Smooth muscle cell (in vitro differentiated cells): Measurements from ENCODE around the gene TRAM2. TPM values are rescaled to one million over a fixed set of nuclear protein-coding genes. Genes with fewer than 3 reads are reported as not detected.

ENCODE experiments used
- DNase-seq: peaks from one replicate; lab custom pipeline; 2025; ENCODE audit not compliant: unreplicated experiment; lab: John Stamatoyannopoulos, UW
- H2AFZ ChIP-seq: fragments of 200-600 bp; sonication (generic); 2 replicates; pipeline ENCODE4 v1.6.0; 2016; ENCODE audit warnings: antibody characterized with exemption, low read depth, mild to moderate bottlenecking
- H3F3A ChIP-seq: fragments of 200-600 bp; sonication (generic); 2 replicates; pipeline ENCODE4 v1.6.0; 2017; ENCODE audit warnings: antibody characterized with exemption, low read depth
- H3K27ac ChIP-seq: fragments of 200-600 bp; sonication (generic); 2 replicates; pipeline ENCODE4 v1.5.1; 2016; ENCODE audit warnings: low read depth, mild to moderate bottlenecking
- H3K27me3 ChIP-seq: fragments of 200-600 bp; sonication (generic); 2 replicates; pipeline ENCODE4 v1.6.1; 2016; ENCODE audit warnings: low read depth, mild to moderate bottlenecking
- H3K36me3 ChIP-seq: fragments of 200-600 bp; sonication (generic); 2 replicates; pipeline ENCODE4 v1.5.1; 2016; ENCODE audit warnings: low read depth
- H3K4me1 ChIP-seq: fragments of 200-600 bp; sonication (generic); 2 replicates; pipeline ENCODE4 v1.5.1; 2016; ENCODE audit warnings: low read depth
- H3K4me2 ChIP-seq: fragments of 200-600 bp; sonication (generic); 2 replicates; pipeline ENCODE4 v1.6.0; 2016; ENCODE audit warnings: mild to moderate bottlenecking
- H3K4me3 ChIP-seq: fragments of 200-600 bp; sonication (generic); 2 replicates; pipeline ENCODE4 v1.5.1; 2016; ENCODE audit warnings: mild to moderate bottlenecking
- H3K79me2 ChIP-seq: fragments of 200-600 bp; sonication (generic); 2 replicates; pipeline ENCODE4 v1.6.0; 2016; ENCODE audit warnings: low read depth, mild to moderate bottlenecking
- H3K9ac ChIP-seq: fragments of 200-600 bp; sonication (generic); 2 replicates; pipeline ENCODE4 v1.6.0; 2016; ENCODE audit warnings: low read depth
- H3K9me3 ChIP-seq: fragments of 200-600 bp; sonication (generic); replicated peaks from 2 replicates; pipeline ENCODE4 v1.5.1; 2016; ENCODE audit warnings: low read depth
- H4K20me1 ChIP-seq: fragments of 200-600 bp; sonication (generic); 2 replicates; pipeline ENCODE4 v1.6.0; 2016; ENCODE audit warnings: low read depth
- WGBS: methylation state at CpG from one replicate; pipeline ENCODE4 v1.1.7; 2016; ENCODE audit warnings: low lambda C conversion rate; 5-methylcytosine and 5-hydroxymethylcytosine counted together
- polyA plus RNA-seq: library from polyadenylated mRNA; unstranded; fragments of >200 nt; fragmentation: Nextera tagmentation; extraction: Ambion mirVana; gene quantifications from 2 replicates; pipeline ENCODE4 v1.2.1, GENCODE V29; 2016
- total RNA-seq: library from RNA; depleted of rRNA; stranded (reverse); fragments of >200 nt; gene quantifications from 2 replicates; pipeline ENCODE4 v1.2.3, GENCODE V29; 2014
- TF ChIP-seq, protein P1 (sequence below): fragments of 200-600 bp; sonication (generic); IDR thresholded peaks from 2 replicates; pipeline ENCODE4 v1.5.1; 2017; ENCODE audit warnings: borderline replicate concordance, mild to moderate bottlenecking, antibody characterized with exemption; ENCODE audit not compliant: insufficient read depth, poor library complexity, severe bottlenecking

Gene TRAM2
- total and polyA plus RNA-seq, 2 experiments from 2014 or later, result 18.2 to 35.6 TPM

DNA sequence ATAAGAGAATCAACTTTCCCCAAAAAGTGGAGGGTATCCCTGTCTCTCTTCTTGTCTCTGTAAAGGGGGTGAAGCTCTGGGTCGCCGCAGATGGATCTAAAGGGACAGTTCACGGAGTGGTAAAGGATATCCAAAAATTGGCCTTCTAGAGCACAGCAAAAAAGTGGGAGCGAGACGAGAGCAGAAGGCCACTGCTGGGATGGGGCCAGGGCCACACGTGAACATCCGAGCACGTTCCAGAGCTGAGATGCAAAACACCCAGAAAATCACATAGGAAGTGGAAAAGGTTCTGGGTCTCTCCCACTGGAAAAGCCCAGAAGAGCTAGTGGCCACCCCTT is 837 bp downstream of the TRAM2 start:
- Histone ChIP-seq H3K9ac (peak overlapping the region; percentile 16), H3K4me2 (peak overlapping the region; percentile 87), H3F3A (no peaks in the 10 kb centered on the region), H3K4me3 (peak overlapping the region; percentile 88), H3K27ac (peak overlapping the region; percentile 90), H3K4me1 (peaks cover 40% of the 10 kb centered on the region), H3K79me2 (peaks cover 36% of the 10 kb centered on the region), H3K36me3 (no peaks in the 10 kb centered on the region), H3K9me3 (no peaks in the 10 kb centered on the region), H2AFZ (no peak overlapping the region), H3K27me3 (no peaks in the 10 kb centered on the region), H4K20me1 (peaks cover 32% of the 10 kb centered on the region)
- DNase-seq, result no peak
- TF ChIP-seq, protein P1, sequence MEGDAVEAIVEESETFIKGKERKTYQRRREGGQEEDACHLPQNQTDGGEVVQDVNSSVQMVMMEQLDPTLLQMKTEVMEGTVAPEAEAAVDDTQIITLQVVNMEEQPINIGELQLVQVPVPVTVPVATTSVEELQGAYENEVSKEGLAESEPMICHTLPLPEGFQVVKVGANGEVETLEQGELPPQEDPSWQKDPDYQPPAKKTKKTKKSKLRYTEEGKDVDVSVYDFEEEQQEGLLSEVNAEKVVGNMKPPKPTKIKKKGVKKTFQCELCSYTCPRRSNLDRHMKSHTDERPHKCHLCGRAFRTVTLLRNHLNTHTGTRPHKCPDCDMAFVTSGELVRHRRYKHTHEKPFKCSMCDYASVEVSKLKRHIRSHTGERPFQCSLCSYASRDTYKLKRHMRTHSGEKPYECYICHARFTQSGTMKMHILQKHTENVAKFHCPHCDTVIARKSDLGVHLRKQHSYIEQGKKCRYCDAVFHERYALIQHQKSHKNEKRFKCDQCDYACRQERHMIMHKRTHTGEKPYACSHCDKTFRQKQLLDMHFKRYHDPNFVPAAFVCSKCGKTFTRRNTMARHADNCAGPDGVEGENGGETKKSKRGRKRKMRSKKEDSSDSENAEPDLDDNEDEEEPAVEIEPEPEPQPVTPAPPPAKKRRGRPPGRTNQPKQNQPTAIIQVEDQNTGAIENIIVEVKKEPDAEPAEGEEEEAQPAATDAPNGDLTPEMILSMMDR, result no peak
- 39% methylated on average over 8 of the region's 8 CpGs for WGBS

DNA sequence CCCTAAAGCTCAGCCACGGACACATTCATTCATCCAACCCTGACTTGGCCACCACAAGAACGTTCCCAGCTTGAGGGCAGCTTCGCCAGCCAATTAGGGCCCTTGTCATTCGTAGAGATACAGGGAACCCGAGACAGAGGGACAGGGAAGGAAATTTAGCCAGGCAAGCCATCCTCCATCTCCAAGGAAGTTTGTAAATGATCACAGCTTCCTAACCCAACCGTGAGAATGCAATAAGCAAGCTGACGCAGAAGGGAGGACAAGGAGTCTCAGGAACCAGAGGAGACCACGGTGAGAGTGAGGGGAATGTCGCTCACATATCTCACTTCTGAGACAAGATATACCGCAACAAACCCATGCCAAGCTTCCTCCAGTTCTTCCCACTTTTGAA is 1.4 kb downstream of the TRAM2 start:
- H4K20me1 ChIP-seq, result peaks cover 36% of the 10 kb centered on the region
- TF ChIP-seq, protein P1, result no peak
- no peak for DNase-seq

DNA sequence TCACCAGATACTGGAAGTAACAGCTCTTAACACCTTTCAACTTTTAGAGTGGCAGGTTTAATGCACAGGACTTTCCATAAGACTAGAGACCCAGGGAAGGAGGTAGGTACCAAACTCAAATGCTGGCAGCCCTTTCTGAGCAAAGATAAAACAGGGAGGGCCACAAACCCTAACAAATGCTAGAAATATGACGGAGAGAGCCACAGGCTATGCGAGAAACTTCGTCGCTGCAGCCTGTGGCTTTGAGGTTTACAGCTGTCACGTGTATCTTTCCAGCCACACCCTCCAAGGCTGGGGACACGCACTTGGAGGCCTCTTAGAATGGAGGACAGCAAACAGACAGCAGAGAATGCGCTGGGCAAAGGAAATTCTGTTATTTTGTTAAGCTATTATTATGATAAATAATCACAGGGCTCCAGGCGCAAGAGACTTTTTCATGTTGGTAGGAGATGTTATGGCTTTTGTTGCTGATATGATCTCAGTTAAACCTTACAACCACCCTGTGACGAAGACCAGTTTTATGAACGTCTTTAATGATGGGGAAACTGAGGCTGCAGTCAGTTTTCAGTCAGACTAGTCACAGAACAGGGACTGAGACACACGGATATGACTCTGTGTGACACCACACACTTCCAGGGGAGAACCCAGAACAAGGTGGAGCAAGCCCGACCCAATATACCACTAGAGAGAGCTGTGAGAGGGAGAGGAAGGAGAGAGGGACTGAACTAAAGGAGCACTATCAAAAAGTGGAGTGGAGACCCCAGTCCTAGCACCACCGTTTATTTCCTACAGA is 2.0 kb downstream of the TRAM2 start:
- Histone ChIP-seq H3K9me3 (no peaks in the 10 kb centered on the region), H3K27me3 (no peaks in the 10 kb centered on the region), H3K27ac (peak overlapping the region; percentile 90), H3K4me2 (peak overlapping the region; percentile 87), H3K36me3 (no peaks in the 10 kb centered on the region), H3F3A (no peaks in the 10 kb centered on the region), H3K9ac (peak overlapping the region; percentile 16), H2AFZ (no peak overlapping the region), H3K4me1 (peaks cover 43% of the 10 kb centered on the region), H3K4me3 (peak overlapping the region; percentile 88), H4K20me1 (peaks cover 36% of the 10 kb centered on the region), H3K79me2 (peaks cover 46% of the 10 kb centered on the region)
- DNase-seq, result no peak
- WGBS, result 22% methylated on average over 13 of the region's 13 CpGs
- TF ChIP-seq, protein P1, result no peak

More for the DNA sequence above, 1.4 kb downstream of the TRAM2 start:
- peak overlapping the region; percentile 87 for H3K4me2 ChIP-seq
- peaks cover 43% of the 10 kb centered on the region for H3K4me1 ChIP-seq
- H3K9me3 ChIP-seq, result no peaks in the 10 kb centered on the region
- WGBS, result 32% methylated on average over 10 of the region's 10 CpGs
- no peaks in the 10 kb centered on the region for H3K27me3 ChIP-seq
- no peak overlapping the region for H2AFZ ChIP-seq
- no peaks in the 10 kb centered on the region for H3K36me3 ChIP-seq
- peak overlapping the region; percentile 88 for H3K4me3 ChIP-seq
- H3F3A ChIP-seq, result no peaks in the 10 kb centered on the region
- peak overlapping the region; percentile 16 for H3K9ac ChIP-seq
- peaks cover 40% of the 10 kb centered on the region for H3K79me2 ChIP-seq
- peak overlapping the region; percentile 90 for H3K27ac ChIP-seq

DNA sequence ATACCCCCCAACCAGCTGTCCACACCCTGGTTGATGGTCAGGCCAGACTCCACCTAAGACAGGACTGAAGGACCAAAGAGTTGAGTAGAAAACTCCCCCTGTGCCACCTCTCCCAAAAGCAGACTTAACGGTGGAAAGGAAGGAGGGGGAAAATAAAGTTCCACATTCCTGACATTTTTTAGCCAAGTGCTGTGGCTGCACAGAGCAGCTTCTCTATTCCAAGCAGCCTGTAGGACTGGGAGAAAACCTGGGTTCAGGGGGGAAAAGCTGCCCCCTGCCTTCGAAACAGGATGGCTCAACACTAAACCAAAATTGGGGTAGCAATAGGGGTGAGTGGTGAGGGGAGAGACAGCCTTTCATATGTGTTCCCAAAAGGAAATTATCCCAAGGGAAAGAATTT is 3.6 kb downstream of the TRAM2 start:
- no peak for DNase-seq

More for the DNA sequence above, 3.6 kb downstream of the TRAM2 start:
- no peak overlapping the region for H2AFZ ChIP-seq
- H3K4me2 ChIP-seq, result peak overlapping the region; percentile 87
- H3K27me3 ChIP-seq, result no peaks in the 10 kb centered on the region
- peaks cover 62% of the 10 kb centered on the region for H3K79me2 ChIP-seq
- H3K36me3 ChIP-seq, result no peaks in the 10 kb centered on the region
- no peaks in the 10 kb centered on the region for H3F3A ChIP-seq
- peak overlapping the region; percentile 17 for H3K9ac ChIP-seq
- H3K9me3 ChIP-seq, result no peaks in the 10 kb centered on the region
- peaks cover 44% of the 10 kb centered on the region for H4K20me1 ChIP-seq
- H3K4me1 ChIP-seq, result peaks cover 43% of the 10 kb centered on the region
- 35% methylated on average over 2 of the region's 2 CpGs for WGBS
- no peak overlapping the region for H3K27ac ChIP-seq
- TF ChIP-seq, protein P1, result no peak
- H3K4me3 ChIP-seq, result peak overlapping the region; percentile 3
